Measurements from ENCODE around the gene CAPS. TPM values are rescaled to one million over a fixed set of nuclear protein-coding genes. Genes with fewer than 3 reads are reported as not detected.
A peak's percentile ranks its signal among the peaks of the same experiment; 100 is the strongest.

Gene CAPS
- polyA plus RNA-seq, 2 of the 4 experiments (the other 2 are of a cell fraction), result 1.4 to 1.7 TPM

GRCh38 chr19:5952193-5953029 is 38.4 kb downstream of the CAPS start:
- H3K4me1 ChIP-seq, result peaks cover 30% of the 10 kb centered on the region; the same call in 2 of the 3 replicates
- POLR2A ChIA-PET, result interaction anchor here (1.1 kb wide), 1 partner anchor 124 kb away, joined by 3 read pairs; no protein-coding TSS in a partner anchor
- CTCF ChIA-PET, result interaction anchor here (0.9 to 9.0 kb wide), 5 partner anchors 11 to 148 kb away, joined by 3 to 47 read pairs (median 4); no protein-coding TSS in a partner anchor
- 90% methylated on average over 18 of the region's 18 CpGs for WGBS (ENCODE audit: missing lambda C conversion rate)
- H3K9me3 ChIP-seq, result no peaks in the 10 kb centered on the region
- FAIRE-seq (no peak), DNase-seq (ENCODE audit: low read depth in 1 of 2, low spot score in 1 of 2) (no peak), ATAC-seq (no peak)
- TF ChIP-seq ZC3H11A (IDR thresholded peaks at IDR 0.05) (no peak), SMC3 (IDR thresholded peaks at IDR 0.05) (no peak), HOXB13 (CRISPR knock-in tag; IDR thresholded peaks at IDR 0.05; ENCODE audit: low read depth) (no peak), FOSL2 (IDR thresholded peaks at IDR 0.05) (no peak), FOSL2 (CRISPR knock-in tag; IDR thresholded peaks at IDR 0.05) (no peak), BHLHE40 (IDR thresholded peaks at IDR 0.05; ENCODE audit: low read depth, low read length) (no peak), RCOR1 (IDR thresholded peaks at IDR 0.05; ENCODE audit: low read depth, low read length) (no peak), EP300 (IDR thresholded peaks at IDR 0.05) (no peak), PBX3 (IDR thresholded peaks at IDR 0.05) (no peak), EHF (CRISPR knock-in tag; IDR thresholded peaks at IDR 0.05) (no peak), HOXB5 (CRISPR knock-in tag; IDR thresholded peaks at IDR 0.05) (no peak), SREBF2 (IDR thresholded peaks at IDR 0.05) (no peak), NR3C1 (IDR thresholded peaks at IDR 0.05) (no peak), CBX8 (IDR thresholded peaks at IDR 0.05) (no peak)
- TF ChIP-seq, protein P1, sequence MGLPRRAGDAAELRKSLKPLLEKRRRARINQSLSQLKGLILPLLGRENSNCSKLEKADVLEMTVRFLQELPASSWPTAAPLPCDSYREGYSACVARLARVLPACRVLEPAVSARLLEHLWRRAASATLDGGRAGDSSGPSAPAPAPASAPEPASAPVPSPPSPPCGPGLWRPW (IDR thresholded peaks at IDR 0.05), result no peak
- no peak overlapping the region for H3K27ac ChIP-seq
- no peak overlapping the region for H3K4me3 ChIP-seq
- no peak overlapping the region for H3K4me2 ChIP-seq

DNA sequence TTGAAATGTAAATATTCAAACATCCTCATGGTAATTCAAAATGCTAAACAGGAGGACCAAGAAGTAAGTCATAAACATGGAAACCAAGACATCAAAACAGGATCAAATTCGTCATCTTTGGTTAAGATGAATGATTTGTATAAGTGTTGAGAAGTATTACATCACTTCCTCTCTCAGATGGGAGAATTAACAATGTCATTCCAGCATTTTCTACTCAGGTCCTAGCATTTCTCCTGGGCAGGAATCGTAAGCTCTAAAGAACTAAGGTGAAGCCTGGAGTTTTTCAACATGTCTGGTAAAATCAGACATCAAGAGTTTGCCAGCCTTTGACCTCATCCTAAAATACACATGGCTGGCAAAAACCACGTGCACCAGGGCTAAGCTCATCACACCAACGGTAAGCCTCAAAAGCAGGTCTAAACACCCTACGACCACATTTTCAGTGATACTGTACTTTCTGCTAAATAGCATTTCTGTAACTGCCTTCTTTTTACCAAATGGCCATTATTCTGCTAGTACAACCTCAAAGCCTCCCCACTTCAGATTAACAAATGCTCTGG is 39.1 kb downstream of the CAPS start:
- FAIRE-seq, result no peak
- Histone ChIP-seq H3K4me1 (peaks cover 30% of the 10 kb centered on the region; the same call in 2 of the 3 replicates), H3K9me3 (no peaks in the 10 kb centered on the region), H3K4me3 (no peak overlapping the region), H3K27ac (peak overlapping the region in 1 of 2 experiments; percentile 60; a peak in 1 of 6 replicates), H3K4me2 (no peak overlapping the region)
- CTCF ChIA-PET, result interaction anchor here (1.3 to 9.0 kb wide), 4 partner anchors 11 to 149 kb away, joined by 3 to 47 read pairs (median 4); no protein-coding TSS in a partner anchor
- no peak for ATAC-seq
- TF ChIP-seq POLR2A (IDR thresholded peaks at IDR 0.05; ENCODE audit: low read length), result no peak
- no peak for TF ChIP-seq HEYL (CRISPR knock-in tag; IDR thresholded peaks at IDR 0.05)
- TF ChIP-seq KDM1A (IDR thresholded peaks at IDR 0.05; ENCODE audit: low read depth), result no peak
- TF ChIP-seq GATA3 (IDR thresholded peaks at IDR 0.05; ENCODE audit: borderline replicate concordance), result no peak
- TF ChIP-seq EP300 (IDR thresholded peaks at IDR 0.05), result no peak
- no peak for TF ChIP-seq REST (IDR thresholded peaks at IDR 0.05)
- no peak for TF ChIP-seq TP53 (CRISPR knock-in tag; IDR thresholded peaks at IDR 0.05)
- TF ChIP-seq FOSB (CRISPR knock-in tag; IDR thresholded peaks at IDR 0.05), result no peak
- no peak for TF ChIP-seq E2F6 (IDR thresholded peaks at IDR 0.05; ENCODE audit: borderline replicate concordance, low read depth)
- TF ChIP-seq NFE2L2 (conservative IDR thresholded peaks at IDR 0.05; ENCODE audit: low read length), result no peak
- no peak for TF ChIP-seq RARB (CRISPR knock-in tag; IDR thresholded peaks at IDR 0.05)
- DNase-seq (ENCODE audit: low read depth in 1 of 2, low spot score in 1 of 2), result no peak
- 95% methylated on average over 5 of the region's 5 CpGs for WGBS (ENCODE audit: missing lambda C conversion rate)
- POLR2A ChIA-PET, result no interaction called here
